GM23338 (cell line): ENCODE data around the gene COL18A1. TPM values are rescaled to one million over a fixed set of nuclear protein-coding genes. Genes with fewer than 3 reads are reported as not detected.

Source experiments
- ATAC-seq: fragments of 200-7000 bp; cut with Tn5 transposase; 3 replicates; pipeline ENCODE4 v1.9.1; 2020
- DNase-seq: peaks from one replicate; pipeline ENCODE4 v3.0.0-alpha.2; 2015; ENCODE audit warnings: low spot score
- H2AFZ ChIP-seq: fragments of 200-600 bp; sonication (generic); 2 replicates; pipeline ENCODE4 v1.8.0; 2016; ENCODE audit warnings: antibody characterized with exemption, mild to moderate bottlenecking, moderate library complexity
- H3F3A ChIP-seq: fragments of 200-600 bp; sonication (generic); replicated peaks from 2 replicates; pipeline ENCODE4 v1.8.0; 2017; ENCODE audit warnings: antibody characterized with exemption, mixed run types, low read depth
- H3K27ac ChIP-seq: fragments of 200-600 bp; sonication (generic); 2 replicates; pipeline ENCODE4 v1.6.1; 2016; ENCODE audit warnings: low read depth
- H3K27me3 ChIP-seq: fragments of 200-600 bp; sonication (generic); 2 replicates; pipeline ENCODE4 v1.8.0; 2016; ENCODE audit warnings: mild to moderate bottlenecking, mixed run types, moderate library complexity; ENCODE audit not compliant: insufficient read depth
- H3K36me3 ChIP-seq: fragments of 200-600 bp; sonication (generic); 2 replicates; pipeline ENCODE4 v1.8.0; 2016; ENCODE audit warnings: mild to moderate bottlenecking; ENCODE audit not compliant: insufficient read depth
- H3K4me1 ChIP-seq: fragments of 200-600 bp; sonication (generic); 2 replicates; pipeline ENCODE4 v1.8.0; 2016; ENCODE audit warnings: mild to moderate bottlenecking, moderate library complexity; ENCODE audit not compliant: insufficient read depth
- H3K4me2 ChIP-seq: fragments of 200-600 bp; sonication (generic); 2 replicates; pipeline ENCODE4 v1.7.1; 2017; ENCODE audit warnings: mixed run types
- H3K4me3 ChIP-seq: fragments of 200-600 bp; sonication (generic); 2 replicates; pipeline ENCODE4 v1.6.1; 2016; ENCODE audit warnings: mixed run types
- H3K79me2 ChIP-seq: fragments of 200-600 bp; sonication (generic); replicated peaks from 2 replicates; pipeline ENCODE4 v1.8.0; 2017; ENCODE audit warnings: mild to moderate bottlenecking; ENCODE audit not compliant: insufficient read depth
- H3K9me2 ChIP-seq: fragments of 200-600 bp; sonication (generic); 2 replicates; pipeline ENCODE4 v1.8.0; 2017; ENCODE audit not compliant: insufficient read depth
- H4K20me1 ChIP-seq: fragments of 200-600 bp; sonication (generic); replicated peaks from 2 replicates; pipeline ENCODE4 v1.8.0; 2017; ENCODE audit warnings: mild to moderate bottlenecking; ENCODE audit not compliant: insufficient read depth
- H3K27ac Mint-ChIP-seq: 2 replicates; pipeline ENCODE4 v1.8.0; 2020; ENCODE audit warnings: inconsistent platforms, mild to moderate bottlenecking, moderate library complexity, mixed read lengths
- H3K27me3 Mint-ChIP-seq: 3 replicates; pipeline ENCODE4 v1.8.0; 2022; ENCODE audit warnings: low read depth, mild to moderate bottlenecking, moderate library complexity, mixed read lengths, inconsistent platforms; ENCODE audit not compliant: insufficient read depth, poor library complexity
- H3K36me3 Mint-ChIP-seq: 3 replicates; pipeline ENCODE4 v1.8.0; 2021; ENCODE audit warnings: low read depth, mild to moderate bottlenecking, inconsistent platforms, moderate library complexity, mixed read lengths
- H3K4me1 Mint-ChIP-seq: 3 replicates; pipeline ENCODE4 v1.8.0; 2020; ENCODE audit warnings: mild to moderate bottlenecking, inconsistent platforms, mixed read lengths
- H3K4me3 Mint-ChIP-seq: 3 replicates; pipeline ENCODE4 v1.8.0; 2021; ENCODE audit warnings: moderate library complexity, mild to moderate bottlenecking, inconsistent platforms, mixed read lengths
- H3K9me3 Mint-ChIP-seq: 3 replicates; pipeline ENCODE4 v1.8.0; 2020; ENCODE audit warnings: moderate library complexity, mild to moderate bottlenecking, inconsistent platforms, mixed read lengths
- CREB1 ChIP-seq: fragments of 250-450 bp; sonication (Bioruptor Pico); IDR thresholded peaks from 2 replicates; pipeline ENCODE4 v1.5.0; 2020; ENCODE audit warnings: low read depth, mild to moderate bottlenecking, moderate library complexity
- CTCF ChIP-seq, 2 experiments: fragments of 200-600 bp in 1 of 2; sonication (generic) in 1 of 2; conservative IDR thresholded peaks; 2 replicates each; pipeline versions ENCODE4 v1.5.1 to v1.6.1; 2016 to 2017; ENCODE audit warnings: antibody characterized with exemption in 2 of 2, low read depth in 2 of 2, mild to moderate bottlenecking in 2 of 2, moderate library complexity in 1 of 2
- ETS1 ChIP-seq: IDR thresholded peaks from 2 replicates; pipeline ENCODE4 v1.6.1; 2016; ENCODE audit warnings: antibody characterized with exemption
- EZH2 ChIP-seq: fragments of 200-600 bp; sonication (generic); IDR thresholded peaks from one replicate; pipeline ENCODE4 v1.8.0; 2017; ENCODE audit warnings: antibody characterized with exemption, mild to moderate bottlenecking, low read depth; ENCODE audit not compliant: unreplicated experiment
- EZH2phosphoT487 ChIP-seq: fragments of 200-600 bp; sonication (generic); IDR thresholded peaks from one replicate; pipeline ENCODE4 v1.8.1; 2018; ENCODE audit warnings: antibody characterized with exemption; ENCODE audit not compliant: unreplicated experiment
- JUNB ChIP-seq: IDR thresholded peaks from one replicate; pipeline ENCODE4 v1.6.1; 2016; ENCODE audit warnings: antibody characterized with exemption; ENCODE audit not compliant: unreplicated experiment
- NANOG ChIP-seq: IDR thresholded peaks from 2 replicates; pipeline ENCODE4 v1.6.1; 2016; ENCODE audit warnings: antibody characterized with exemption, borderline replicate concordance
- POLR2AphosphoS5 ChIP-seq: IDR thresholded peaks from 2 replicates; pipeline ENCODE4 v1.6.1; 2016; ENCODE audit warnings: antibody characterized with exemption, low read depth
- REST ChIP-seq: IDR thresholded peaks from one replicate; pipeline ENCODE4 v1.6.1; 2018; ENCODE audit warnings: antibody characterized with exemption; ENCODE audit not compliant: unreplicated experiment
- STAT1 ChIP-seq: IDR thresholded peaks from one replicate; pipeline ENCODE4 v1.6.1; 2016; ENCODE audit warnings: antibody characterized with exemption; ENCODE audit not compliant: unreplicated experiment
- ZNF114 ChIP-seq: fragments of 250-450 bp; sonication (Bioruptor Pico); IDR thresholded peaks from 2 replicates; pipeline ENCODE4 v1.5.0; 2020; ENCODE audit warnings: mild to moderate bottlenecking, moderate library complexity
- ZNF331 ChIP-seq: fragments of 250-450 bp; sonication (Bioruptor Pico); IDR thresholded peaks from 2 replicates; pipeline ENCODE4 v1.5.0; 2020; ENCODE audit warnings: low read depth, mild to moderate bottlenecking, moderate library complexity
- polyA plus RNA-seq: library from polyadenylated mRNA; unstranded; fragments of >200 nt; fragmentation: Nextera tagmentation; extraction: Ambion mirVana; gene quantifications from 2 replicates; pipeline ENCODE4 v1.2.1, GENCODE V29; 2016
- total RNA-seq: library from RNA; depleted of rRNA; stranded (reverse); fragments of >200 nt; shearing (Covaris generic); gene quantifications from 2 replicates; pipeline ENCODE4 v1.2.3, GENCODE V29; 2014
- TF ChIP-seq, protein P1 (sequence below): fragments of 250-450 bp; sonication (Bioruptor Pico); IDR thresholded peaks from 2 replicates; pipeline ENCODE4 v1.5.0; 2020; ENCODE audit warnings: mild to moderate bottlenecking, moderate library complexity

COL18A1 gene
- total and polyA plus RNA-seq, 2 experiments from 2014 or later, result 38.4 to 430 TPM

GRCh38 chr21:45386728-45387371, 18.1 kb upstream of the COL18A1 start:
- Histone ChIP-seq H3K4me1 (no peaks in the 10 kb centered on the region; the same call in 1 of the 2 replicates), H3K9me2 (no peaks in the 10 kb centered on the region), H3K79me2 (no peaks in the 10 kb centered on the region), H3F3A (0 out of 2 replicates have a peak, but pooled peaks cover 5% of the 10 kb centered on the region), H3K4me2 (no peak overlapping the region), H3K4me3 (no peak overlapping the region), H3K27ac (no peak overlapping the region), H3K36me3 (no peaks in the 10 kb centered on the region), H4K20me1 (no peaks in the 10 kb centered on the region), H2AFZ (peak overlapping the region; percentile 56; the same call in 1 of the 2 replicates), H3K27me3 (no peaks in the 10 kb centered on the region)
- no peak overlapping the region for H3K4me3 Mint-ChIP-seq
- no peak overlapping the region for H3K27ac Mint-ChIP-seq
- peaks cover 13% of the 10 kb centered on the region for H3K27me3 Mint-ChIP-seq
- TF ChIP-seq CTCF (conservative IDR thresholded peaks at IDR 0.05; ENCODE audit: low read depth in 2 of 2) (no peak), REST (no peak), EZH2phosphoT487 (no peak), ETS1 (no peak), ZNF331 (CRISPR knock-in tag) (no peak), NANOG (no peak), STAT1 (no peak), EZH2 (no peak), ZNF114 (no peak), CREB1 (CRISPR knock-in tag) (no peak), JUNB (no peak), POLR2AphosphoS5 (no peak)
- TF ChIP-seq, protein P1, sequence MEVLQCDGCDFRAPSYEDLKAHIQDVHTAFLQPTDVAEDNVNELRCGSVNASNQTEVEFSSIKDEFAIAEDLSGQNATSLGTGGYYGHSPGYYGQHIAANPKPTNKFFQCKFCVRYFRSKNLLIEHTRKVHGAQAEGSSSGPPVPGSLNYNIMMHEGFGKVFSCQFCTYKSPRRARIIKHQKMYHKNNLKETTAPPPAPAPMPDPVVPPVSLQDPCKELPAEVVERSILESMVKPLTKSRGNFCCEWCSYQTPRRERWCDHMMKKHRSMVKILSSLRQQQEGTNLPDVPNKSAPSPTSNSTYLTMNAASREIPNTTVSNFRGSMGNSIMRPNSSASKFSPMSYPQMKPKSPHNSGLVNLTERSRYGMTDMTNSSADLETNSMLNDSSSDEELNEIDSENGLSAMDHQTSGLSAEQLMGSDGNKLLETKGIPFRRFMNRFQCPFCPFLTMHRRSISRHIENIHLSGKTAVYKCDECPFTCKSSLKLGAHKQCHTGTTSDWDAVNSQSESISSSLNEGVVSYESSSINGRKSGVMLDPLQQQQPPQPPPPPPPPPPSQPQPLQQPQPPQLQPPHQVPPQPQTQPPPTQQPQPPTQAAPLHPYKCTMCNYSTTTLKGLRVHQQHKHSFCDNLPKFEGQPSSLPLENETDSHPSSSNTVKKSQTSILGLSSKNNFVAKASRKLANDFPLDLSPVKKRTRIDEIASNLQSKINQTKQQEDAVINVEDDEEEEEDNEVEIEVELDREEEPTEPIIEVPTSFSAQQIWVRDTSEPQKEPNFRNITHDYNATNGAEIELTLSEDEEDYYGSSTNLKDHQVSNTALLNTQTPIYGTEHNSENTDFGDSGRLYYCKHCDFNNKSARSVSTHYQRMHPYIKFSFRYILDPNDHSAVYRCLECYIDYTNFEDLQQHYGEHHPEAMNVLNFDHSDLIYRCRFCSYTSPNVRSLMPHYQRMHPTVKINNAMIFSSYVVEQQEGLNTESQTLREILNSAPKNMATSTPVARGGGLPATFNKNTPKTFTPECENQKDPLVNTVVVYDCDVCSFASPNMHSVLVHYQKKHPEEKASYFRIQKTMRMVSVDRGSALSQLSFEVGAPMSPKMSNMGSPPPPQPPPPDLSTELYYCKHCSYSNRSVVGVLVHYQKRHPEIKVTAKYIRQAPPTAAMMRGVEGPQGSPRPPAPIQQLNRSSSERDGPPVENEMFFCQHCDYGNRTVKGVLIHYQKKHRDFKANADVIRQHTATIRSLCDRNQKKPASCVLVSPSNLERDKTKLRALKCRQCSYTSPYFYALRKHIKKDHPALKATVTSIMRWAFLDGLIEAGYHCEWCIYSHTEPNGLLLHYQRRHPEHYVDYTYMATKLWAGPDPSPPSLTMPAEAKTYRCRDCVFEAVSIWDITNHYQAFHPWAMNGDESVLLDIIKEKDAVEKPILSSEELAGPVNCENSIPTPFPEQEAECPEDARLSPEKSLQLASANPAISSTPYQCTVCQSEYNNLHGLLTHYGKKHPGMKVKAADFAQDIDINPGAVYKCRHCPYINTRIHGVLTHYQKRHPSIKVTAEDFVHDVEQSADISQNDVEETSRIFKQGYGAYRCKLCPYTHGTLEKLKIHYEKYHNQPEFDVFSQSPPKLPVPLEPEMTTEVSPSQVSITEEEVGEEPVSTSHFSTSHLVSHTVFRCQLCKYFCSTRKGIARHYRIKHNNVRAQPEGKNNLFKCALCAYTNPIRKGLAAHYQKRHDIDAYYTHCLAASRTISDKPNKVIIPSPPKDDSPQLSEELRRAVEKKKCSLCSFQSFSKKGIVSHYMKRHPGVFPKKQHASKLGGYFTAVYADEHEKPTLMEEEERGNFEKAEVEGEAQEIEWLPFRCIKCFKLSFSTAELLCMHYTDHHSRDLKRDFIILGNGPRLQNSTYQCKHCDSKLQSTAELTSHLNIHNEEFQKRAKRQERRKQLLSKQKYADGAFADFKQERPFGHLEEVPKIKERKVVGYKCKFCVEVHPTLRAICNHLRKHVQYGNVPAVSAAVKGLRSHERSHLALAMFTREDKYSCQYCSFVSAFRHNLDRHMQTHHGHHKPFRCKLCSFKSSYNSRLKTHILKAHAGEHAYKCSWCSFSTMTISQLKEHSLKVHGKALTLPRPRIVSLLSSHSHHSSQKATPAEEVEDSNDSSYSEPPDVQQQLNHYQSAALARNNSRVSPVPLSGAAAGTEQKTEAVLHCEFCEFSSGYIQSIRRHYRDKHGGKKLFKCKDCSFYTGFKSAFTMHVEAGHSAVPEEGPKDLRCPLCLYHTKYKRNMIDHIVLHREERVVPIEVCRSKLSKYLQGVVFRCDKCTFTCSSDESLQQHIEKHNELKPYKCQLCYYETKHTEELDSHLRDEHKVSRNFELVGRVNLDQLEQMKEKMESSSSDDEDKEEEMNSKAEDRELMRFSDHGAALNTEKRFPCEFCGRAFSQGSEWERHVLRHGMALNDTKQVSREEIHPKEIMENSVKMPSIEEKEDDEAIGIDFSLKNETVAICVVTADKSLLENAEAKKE, result no peak
- no peaks in the 10 kb centered on the region for H3K36me3 Mint-ChIP-seq
- ATAC-seq (no peak), DNase-seq (no peak)
- peaks cover 5% of the 10 kb centered on the region; the same call in 2 of the 3 replicates for H3K9me3 Mint-ChIP-seq
- H3K4me1 Mint-ChIP-seq, result peaks cover 5% of the 10 kb centered on the region; the same call in 2 of the 3 replicates
